Measurements from ENCODE around the gene CLEC4G. TPM values are rescaled to one million over a fixed set of nuclear protein-coding genes. Genes with fewer than 3 reads are reported as not detected.

CLEC4G gene
- total and polyA plus RNA-seq, 2 of the 13 experiments (the other 11 are each of a cell fraction or from before 2014, with no cell fraction given) = not detected

DNA sequence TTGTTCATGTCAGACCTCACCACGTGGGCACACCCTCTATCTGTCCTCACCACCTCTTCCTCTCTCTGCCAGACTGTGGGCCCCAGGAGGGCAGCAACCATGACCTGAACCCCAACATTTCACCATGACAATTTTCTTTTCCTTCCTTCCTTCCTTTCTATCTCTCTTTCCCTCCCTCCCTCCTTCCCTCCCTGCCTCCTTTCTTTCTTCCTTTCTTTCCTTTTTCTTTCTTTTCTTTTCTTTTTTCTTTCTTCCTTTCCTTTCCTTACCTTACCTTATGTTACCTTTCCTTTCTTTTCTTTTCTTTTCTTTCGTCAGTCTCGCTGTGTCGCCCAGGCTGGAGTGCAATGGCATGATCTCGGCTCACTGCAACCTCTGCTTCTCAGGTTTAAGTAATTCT lies 21.3 kb downstream of the CLEC4G start (continued):
- no peak for TF ChIP-seq ZC3H13 (CRISPR knock-in tag; IDR thresholded peaks at IDR 0.05)
- no peak for TF ChIP-seq ZNF567 (CRISPR knock-in tag; IDR thresholded peaks at IDR 0.05; ENCODE audit: borderline replicate concordance)
- TF ChIP-seq, protein P1, sequence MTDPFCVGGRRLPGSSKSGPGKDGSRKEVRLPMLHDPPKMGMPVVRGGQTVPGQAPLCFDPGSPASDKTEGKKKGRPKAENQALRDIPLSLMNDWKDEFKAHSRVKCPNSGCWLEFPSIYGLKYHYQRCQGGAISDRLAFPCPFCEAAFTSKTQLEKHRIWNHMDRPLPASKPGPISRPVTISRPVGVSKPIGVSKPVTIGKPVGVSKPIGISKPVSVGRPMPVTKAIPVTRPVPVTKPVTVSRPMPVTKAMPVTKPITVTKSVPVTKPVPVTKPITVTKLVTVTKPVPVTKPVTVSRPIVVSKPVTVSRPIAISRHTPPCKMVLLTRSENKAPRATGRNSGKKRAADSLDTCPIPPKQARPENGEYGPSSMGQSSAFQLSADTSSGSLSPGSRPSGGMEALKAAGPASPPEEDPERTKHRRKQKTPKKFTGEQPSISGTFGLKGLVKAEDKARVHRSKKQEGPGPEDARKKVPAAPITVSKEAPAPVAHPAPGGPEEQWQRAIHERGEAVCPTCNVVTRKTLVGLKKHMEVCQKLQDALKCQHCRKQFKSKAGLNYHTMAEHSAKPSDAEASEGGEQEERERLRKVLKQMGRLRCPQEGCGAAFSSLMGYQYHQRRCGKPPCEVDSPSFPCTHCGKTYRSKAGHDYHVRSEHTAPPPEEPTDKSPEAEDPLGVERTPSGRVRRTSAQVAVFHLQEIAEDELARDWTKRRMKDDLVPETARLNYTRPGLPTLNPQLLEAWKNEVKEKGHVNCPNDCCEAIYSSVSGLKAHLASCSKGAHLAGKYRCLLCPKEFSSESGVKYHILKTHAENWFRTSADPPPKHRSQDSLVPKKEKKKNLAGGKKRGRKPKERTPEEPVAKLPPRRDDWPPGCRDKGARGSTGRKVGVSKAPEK (CRISPR knock-in tag; IDR thresholded peaks at IDR 0.05; ENCODE audit: borderline replicate concordance) = no peak
- TF ChIP-seq, protein P2, sequence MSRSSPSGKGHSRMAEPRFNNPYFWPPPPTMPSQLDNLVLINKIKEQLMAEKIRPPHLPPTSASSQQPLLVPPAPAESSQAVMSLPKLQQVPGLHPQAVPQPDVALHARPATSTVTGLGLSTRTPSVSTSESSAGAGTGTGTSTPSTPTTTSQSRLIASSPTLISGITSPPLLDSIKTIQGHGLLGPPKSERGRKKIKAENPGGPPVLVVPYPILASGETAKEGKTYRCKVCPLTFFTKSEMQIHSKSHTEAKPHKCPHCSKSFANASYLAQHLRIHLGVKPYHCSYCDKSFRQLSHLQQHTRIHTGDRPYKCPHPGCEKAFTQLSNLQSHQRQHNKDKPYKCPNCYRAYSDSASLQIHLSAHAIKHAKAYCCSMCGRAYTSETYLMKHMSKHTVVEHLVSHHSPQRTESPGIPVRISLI (CRISPR knock-in tag; IDR thresholded peaks at IDR 0.05; ENCODE audit: borderline replicate concordance) = no peak
- TF ChIP-seq, protein P3, sequence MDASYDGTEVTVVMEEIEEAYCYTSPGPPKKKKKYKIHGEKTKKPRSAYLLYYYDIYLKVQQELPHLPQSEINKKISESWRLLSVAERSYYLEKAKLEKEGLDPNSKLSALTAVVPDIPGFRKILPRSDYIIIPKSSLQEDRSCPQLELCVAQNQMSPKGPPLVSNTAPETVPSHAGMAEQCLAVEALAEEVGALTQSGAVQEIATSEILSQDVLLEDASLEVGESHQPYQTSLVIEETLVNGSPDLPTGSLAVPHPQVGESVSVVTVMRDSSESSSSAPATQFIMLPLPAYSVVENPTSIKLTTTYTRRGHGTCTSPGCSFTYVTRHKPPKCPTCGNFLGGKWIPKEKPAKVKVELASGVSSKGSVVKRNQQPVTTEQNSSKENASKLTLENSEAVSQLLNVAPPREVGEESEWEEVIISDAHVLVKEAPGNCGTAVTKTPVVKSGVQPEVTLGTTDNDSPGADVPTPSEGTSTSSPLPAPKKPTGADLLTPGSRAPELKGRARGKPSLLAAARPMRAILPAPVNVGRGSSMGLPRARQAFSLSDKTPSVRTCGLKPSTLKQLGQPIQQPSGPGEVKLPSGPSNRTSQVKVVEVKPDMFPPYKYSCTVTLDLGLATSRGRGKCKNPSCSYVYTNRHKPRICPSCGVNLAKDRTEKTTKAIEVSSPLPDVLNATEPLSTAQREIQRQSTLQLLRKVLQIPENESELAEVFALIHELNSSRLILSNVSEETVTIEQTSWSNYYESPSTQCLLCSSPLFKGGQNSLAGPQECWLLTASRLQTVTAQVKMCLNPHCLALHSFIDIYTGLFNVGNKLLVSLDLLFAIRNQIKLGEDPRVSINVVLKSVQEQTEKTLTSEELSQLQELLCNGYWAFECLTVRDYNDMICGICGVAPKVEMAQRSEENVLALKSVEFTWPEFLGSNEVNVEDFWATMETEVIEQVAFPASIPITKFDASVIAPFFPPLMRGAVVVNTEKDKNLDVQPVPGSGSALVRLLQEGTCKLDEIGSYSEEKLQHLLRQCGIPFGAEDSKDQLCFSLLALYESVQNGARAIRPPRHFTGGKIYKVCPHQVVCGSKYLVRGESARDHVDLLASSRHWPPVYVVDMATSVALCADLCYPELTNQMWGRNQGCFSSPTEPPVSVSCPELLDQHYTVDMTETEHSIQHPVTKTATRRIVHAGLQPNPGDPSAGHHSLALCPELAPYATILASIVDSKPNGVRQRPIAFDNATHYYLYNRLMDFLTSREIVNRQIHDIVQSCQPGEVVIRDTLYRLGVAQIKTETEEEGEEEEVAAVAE (CRISPR knock-in tag; IDR thresholded peaks at IDR 0.05; ENCODE audit: borderline replicate concordance) = no peak
